Adipose tissue (tissue), 3 donors: Measurements from ENCODE around the gene PRPF18. TPM values are rescaled to one million over a fixed set of nuclear protein-coding genes. Genes with fewer than 3 reads are reported as not detected.

ENCODE experiments used
- H3K27ac ChIP-seq: one replicate; pipeline ENCODE4 v1.5.1; 2013; ENCODE audit warnings: low read depth, low read length
- WGBS, 3 donors: extraction: QIAGEN DNeasy Blood & Tissue Kit; methylation state at CpG; one replicate each; pipeline ENCODE4 v1.1.7; 2013; 5-methylcytosine and 5-hydroxymethylcytosine counted together
- polyA plus RNA-seq, 3 donors: library from polyadenylated mRNA; stranded (reverse); fragments of 200-250 nt; gene quantifications; one replicate each; pipeline ENCODE4 v1.2.3, GENCODE V29; 2013
- donor health status: healthy with polysubstance abuse.
- donor health status: Bipolar disorder and iron deficiency.
- donor health status: healthy.

Gene PRPF18
- polyA plus RNA-seq, 3 donors: 8.9 to 19.2 (median 13.9) TPM

GRCh38 chr10:13632440-13632839 lies 45.7 kb downstream of the PRPF18 start:
- no peak overlapping the region for H3K27ac ChIP-seq
- 61 to 85% (median 66%) methylated on average over 3 of the region's 3 CpGs for WGBS, 3 donors

- WGBS, 3 donors: 64 to 76% (median 74%) methylated on average over 5 of the region's 5 CpGs
- peak overlapping the region; percentile 34 for H3K27ac ChIP-seq
Measured at GRCh38 chr10:13632884-13633440, 46.2 kb downstream of the PRPF18 start.

GRCh38 chr10:13633689-13634088 lies 46.9 kb downstream of the PRPF18 start:
- WGBS, 3 donors: 59 to 78% (median 72%) methylated on average over 7 of the region's 7 CpGs
- H3K27ac ChIP-seq: peak overlapping the region; percentile 7

- WGBS, 3 donors: 54 to 93% (median 69%) methylated on average over 6 of the region's 6 CpGs
Measured at GRCh38 chr10:13634207-13634606, 47.4 kb downstream of the PRPF18 start.

GRCh38 chr10:13636776-13637175 lies 50.0 kb downstream of the PRPF18 start:
- 87 to 95% (median 88%) methylated on average over 4 of the region's 4 CpGs for WGBS, 3 donors
- H3K27ac ChIP-seq: no peak overlapping the region

More at GRCh38 chr10:13634207-13634606, 47.4 kb downstream of the PRPF18 start:
- H3K27ac ChIP-seq: peak overlapping the region; percentile 7

DNA sequence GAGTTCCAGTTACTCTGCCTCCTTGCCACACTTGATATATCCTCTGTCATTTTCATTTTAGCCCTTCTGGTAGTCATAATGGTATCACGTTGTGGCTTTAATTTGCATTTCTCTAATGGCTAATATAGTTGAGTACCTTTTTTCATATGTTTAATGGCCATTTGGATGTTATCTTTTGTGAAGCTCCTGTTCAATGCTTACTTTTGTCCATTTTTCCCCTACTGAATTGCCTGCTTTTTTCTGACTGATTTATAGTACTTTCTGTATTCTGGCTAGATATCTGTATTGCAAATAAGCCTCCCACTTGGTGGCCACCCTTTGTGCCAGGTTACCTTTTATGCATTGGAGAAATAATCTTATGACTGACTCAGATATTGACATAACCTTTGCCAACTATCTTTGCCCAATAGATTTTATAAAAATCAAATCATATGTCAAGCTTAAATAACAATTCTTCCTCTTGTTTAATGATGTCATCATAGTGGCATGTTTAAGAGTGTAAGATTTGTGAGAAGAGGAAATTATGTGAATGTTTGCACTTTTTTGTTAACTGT lies 50.6 kb downstream of the PRPF18 start:
- no peak overlapping the region for H3K27ac ChIP-seq
- 73 to 83% (median 82%) methylated on average over 1 of the region's 1 CpG for WGBS, 3 donors

GRCh38 chr10:13637894-13638293 lies 51.1 kb downstream of the PRPF18 start:
- H3K27ac ChIP-seq: no peak overlapping the region
- 96 to 97% (median 96%) methylated on average over 5 of the region's 5 CpGs for WGBS, 3 donors

- WGBS, 3 donors: 97 to 100% (median 99%) methylated on average over 2 of the region's 2 CpGs
- H3K27ac ChIP-seq: no peak overlapping the region
Measured at GRCh38 chr10:13642293-13642692, 55.5 kb downstream of the PRPF18 start.

DNA sequence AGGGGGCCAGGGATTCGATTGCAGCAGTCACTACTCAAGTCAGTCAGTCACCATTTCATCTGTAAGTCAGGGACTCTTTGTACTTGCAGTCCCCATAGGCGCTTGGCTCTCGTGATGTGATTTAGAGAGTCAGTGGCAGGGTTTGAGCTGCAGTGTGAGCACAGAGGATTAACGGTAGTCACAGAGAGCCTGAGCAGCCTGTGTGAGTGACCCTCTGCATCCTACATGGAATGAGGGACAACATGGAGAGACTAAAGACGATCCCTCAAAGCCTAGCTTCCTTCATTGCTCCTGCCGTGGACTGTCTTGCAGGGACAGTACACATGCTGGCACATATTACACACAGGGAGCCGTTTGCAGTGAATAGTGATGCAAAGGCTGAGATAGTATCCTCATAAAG lies 56.3 kb downstream of the PRPF18 start:
- WGBS, 3 donors: 87 to 91% (median 90%) methylated on average over 7 of the region's 7 CpGs

GRCh38 chr10:13644866-13645265 lies 58.1 kb downstream of the PRPF18 start:
- 94 to 96% (median 96%) methylated on average over 9 of the region's 9 CpGs for WGBS, 3 donors
- no peak overlapping the region for H3K27ac ChIP-seq

More for the DNA sequence above, 56.3 kb downstream of the PRPF18 start:
- H3K27ac ChIP-seq: no peak overlapping the region

DNA sequence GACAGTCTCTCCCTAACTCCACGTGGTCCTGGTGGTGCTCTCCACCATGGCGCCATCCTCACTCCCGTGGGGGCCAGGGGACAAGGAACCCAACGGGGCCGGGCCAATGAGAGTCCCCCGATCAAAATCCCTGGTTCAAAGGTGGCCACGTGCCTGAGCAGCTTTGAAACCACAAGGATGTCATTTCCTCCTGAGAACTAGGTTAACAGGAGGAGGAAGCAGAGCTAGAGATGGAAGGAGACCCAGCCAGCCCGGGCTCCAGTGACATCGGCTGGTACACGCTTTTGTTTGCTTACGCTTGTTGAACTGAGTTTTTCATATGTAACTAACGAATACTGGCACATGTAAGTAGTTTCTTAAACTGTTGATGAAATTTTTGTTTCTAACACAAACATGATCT lies 61.7 kb downstream of the PRPF18 start:
- no peak overlapping the region for H3K27ac ChIP-seq

GRCh38 chr10:13649844-13650520 lies 63.2 kb downstream of the PRPF18 start:
- no peak overlapping the region for H3K27ac ChIP-seq
- WGBS, 3 donors: 62 to 75% (median 71%) methylated on average over 5 of the region's 5 CpGs

More for the DNA sequence above, 61.7 kb downstream of the PRPF18 start:
- 87 to 94% (median 88%) methylated on average over 12 of the region's 12 CpGs for WGBS, 3 donors

- WGBS, 3 donors: 61 to 82% (median 78%) methylated on average over 5 of the region's 5 CpGs
Measured at GRCh38 chr10:13650961-13651360, 64.2 kb downstream of the PRPF18 start.

DNA sequence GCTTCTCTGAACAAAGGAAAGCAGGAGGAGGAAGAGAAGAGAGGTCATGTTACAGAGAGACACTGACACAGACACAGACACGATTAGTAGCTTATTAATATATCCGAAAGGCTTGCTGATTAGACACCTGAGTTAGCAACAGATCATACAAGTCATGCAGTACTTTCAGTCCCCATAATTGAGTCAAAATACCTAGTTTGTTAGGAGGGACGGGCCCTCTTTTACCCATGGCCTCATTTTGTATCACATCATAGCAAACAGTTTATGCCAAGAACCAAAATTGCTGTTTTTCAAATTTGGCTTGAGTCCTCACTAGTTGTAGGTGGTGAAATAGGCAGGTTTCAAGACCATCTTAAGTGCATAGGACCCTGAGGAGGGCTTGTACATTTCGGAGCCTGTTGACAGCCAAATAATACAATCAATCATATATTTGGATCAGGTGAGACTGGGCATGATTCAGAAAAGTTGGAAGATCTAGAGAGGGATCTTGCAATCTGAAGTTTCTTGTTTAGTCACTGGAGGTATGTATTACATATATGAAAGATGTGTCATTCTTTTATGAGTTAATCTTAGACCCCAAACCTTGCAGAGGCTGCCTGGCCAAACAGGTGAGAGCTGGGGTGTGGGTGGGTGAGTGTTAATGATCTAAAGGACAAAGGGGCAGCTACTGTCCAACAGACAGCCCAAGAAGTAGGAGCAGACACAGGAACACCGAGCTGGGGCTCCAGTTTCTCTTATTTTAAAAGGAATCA lies 65.4 kb downstream of the PRPF18 start:
- WGBS, 3 donors: 74 to 81% (median 74%) methylated on average over 5 of the region's 5 CpGs

More at GRCh38 chr10:13650961-13651360, 64.2 kb downstream of the PRPF18 start:
- no peak overlapping the region for H3K27ac ChIP-seq

GRCh38 chr10:13652860-13653259 lies 66.1 kb downstream of the PRPF18 start:
- WGBS, 3 donors: 71 to 78% (median 72%) methylated on average over 6 of the region's 6 CpGs
- no peak overlapping the region for H3K27ac ChIP-seq

More for the DNA sequence above, 65.4 kb downstream of the PRPF18 start:
- no peak overlapping the region for H3K27ac ChIP-seq

- WGBS, 3 donors: 86 to 93% (median 93%) methylated on average over 8 of the region's 8 CpGs
- H3K27ac ChIP-seq: no peak overlapping the region
Measured at GRCh38 chr10:13654118-13654830, 67.5 kb downstream of the PRPF18 start.

GRCh38 chr10:13654846-13655245 lies 68.1 kb downstream of the PRPF18 start:
- WGBS, 3 donors: 81 to 96% (median 95%) methylated on average over 4 of the region's 4 CpGs
- H3K27ac ChIP-seq: no peak overlapping the region

GRCh38 chr10:13656337-13657100 lies 69.8 kb downstream of the PRPF18 start:
- WGBS, 3 donors: 91 to 93% (median 93%) methylated on average over 63 to 68 of the region's 68 CpGs
- H3K27ac ChIP-seq: no peak overlapping the region
